Astrocyte of the hippocampus (primary cell): ENCODE results near the gene CDH13.
A peak's percentile ranks its signal among the peaks of the same experiment; 100 is the strongest.

Experiments used
- DNase-seq: peaks from one replicate; pipeline ENCODE4 v3.0.0; 2011; ENCODE audit warnings: low read depth, low spot score

Gene CDH13

DNA sequence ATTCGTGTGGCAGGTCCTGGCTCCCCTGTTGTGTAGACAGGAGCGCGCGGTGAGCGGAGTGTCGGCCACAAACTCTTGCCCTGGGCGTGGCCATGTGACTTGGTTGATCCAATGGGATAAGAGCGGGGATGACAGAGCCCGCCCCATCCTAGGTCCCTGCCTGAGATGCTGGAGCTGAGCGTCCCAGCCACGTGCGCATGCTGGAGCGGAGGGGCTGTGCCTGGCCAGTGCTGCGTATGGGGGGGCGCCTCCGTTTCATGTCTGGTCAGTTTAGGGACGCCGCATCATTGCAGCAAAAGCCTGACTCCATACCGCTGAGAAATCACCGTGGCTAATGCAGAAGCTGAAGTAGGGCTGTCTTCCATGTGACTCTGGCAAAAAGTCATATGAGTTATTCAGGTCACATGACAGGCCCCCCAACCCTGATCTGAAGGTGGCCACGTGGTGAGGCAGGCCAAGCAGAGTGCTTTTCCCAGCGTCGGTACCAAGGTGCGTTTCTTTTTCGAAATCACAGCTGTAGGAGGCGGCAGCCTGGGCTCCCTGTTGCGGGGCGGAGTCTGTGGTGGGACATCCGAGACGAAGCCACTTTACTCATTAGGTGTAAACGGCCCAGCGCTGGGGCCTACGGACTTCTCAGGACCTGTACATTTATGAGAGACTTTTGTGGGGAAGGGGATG lies 1203.5 kb downstream of the CDH13 start:
- no peak for DNase-seq

DNA sequence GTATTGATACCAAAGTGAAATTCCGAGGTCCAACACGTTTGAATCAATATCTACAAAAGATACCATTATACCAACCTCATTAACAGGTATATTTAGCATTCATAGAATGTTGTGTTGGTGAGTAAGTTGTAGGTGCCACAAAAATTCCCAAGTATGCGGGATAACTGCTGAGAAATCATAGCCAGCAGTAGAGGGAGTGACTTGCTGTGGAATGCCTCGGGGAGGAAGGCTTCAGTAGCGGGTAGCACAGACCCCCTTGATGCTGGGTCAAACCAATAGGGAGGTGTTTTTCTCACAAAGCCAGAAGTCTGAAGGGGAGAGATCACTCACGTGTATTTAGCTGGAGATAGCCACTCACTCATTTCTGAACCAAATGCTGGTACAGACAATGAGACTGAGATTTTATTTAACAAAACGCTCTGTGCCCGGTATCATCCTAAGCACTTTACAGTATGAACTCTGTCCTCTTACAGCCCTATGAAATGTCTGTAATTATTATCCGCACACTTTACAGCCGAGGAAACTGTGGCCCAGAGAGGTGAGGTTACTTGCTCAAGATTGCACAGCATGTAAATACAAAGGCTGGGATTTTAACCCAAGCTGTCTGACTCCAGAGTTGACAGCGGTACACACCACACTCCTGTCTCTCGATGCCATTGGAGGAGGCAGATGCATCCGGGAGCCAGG lies 1204.1 kb downstream of the CDH13 start:
- DNase-seq = peak; percentile 69

DNA sequence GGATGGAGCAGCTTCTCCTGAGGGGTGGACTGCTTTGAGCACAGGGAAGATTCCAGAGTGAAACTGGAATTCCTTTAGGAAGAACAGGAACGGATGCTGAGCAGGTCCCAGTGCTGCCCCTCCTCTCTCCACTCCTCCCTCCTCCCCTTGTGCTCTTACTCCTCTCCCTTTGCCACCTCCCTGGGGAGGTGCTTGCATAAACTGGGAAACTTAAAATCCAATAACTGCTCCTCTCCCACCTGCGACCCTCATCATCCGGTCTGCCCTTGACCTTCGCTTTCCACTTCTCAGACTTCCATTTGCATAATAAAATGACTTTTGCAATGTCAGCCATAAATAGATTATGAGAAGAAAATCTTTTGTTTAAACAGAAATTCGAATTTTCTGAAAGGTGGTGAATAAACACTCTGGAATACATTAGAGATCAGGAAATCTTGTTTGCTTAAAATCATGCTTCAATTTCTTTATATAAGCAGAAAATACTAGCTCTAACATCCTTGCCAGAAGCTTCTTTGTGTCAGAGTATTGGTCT lies 1204.8 kb downstream of the CDH13 start:
- no peak for DNase-seq

DNA sequence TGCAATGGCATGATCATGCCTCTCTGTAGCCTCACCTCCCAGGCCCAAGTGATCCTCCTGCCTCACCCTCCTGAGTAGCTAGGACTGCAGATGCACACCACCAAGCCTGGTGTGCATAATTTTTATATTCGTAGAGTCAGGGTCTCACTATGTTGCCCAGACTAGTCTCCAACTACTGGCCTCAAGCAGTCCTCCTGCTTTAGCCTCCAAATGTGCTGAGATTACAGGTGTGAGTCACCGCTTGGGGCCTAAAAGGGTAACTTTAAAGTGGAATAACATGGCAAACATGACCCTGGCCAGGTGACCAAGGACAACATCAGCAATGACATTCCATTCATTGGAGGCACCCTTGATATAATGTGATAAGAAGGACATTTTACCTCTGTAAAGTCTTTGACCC lies 1207.2 kb downstream of the CDH13 start:
- no peak for DNase-seq

DNA sequence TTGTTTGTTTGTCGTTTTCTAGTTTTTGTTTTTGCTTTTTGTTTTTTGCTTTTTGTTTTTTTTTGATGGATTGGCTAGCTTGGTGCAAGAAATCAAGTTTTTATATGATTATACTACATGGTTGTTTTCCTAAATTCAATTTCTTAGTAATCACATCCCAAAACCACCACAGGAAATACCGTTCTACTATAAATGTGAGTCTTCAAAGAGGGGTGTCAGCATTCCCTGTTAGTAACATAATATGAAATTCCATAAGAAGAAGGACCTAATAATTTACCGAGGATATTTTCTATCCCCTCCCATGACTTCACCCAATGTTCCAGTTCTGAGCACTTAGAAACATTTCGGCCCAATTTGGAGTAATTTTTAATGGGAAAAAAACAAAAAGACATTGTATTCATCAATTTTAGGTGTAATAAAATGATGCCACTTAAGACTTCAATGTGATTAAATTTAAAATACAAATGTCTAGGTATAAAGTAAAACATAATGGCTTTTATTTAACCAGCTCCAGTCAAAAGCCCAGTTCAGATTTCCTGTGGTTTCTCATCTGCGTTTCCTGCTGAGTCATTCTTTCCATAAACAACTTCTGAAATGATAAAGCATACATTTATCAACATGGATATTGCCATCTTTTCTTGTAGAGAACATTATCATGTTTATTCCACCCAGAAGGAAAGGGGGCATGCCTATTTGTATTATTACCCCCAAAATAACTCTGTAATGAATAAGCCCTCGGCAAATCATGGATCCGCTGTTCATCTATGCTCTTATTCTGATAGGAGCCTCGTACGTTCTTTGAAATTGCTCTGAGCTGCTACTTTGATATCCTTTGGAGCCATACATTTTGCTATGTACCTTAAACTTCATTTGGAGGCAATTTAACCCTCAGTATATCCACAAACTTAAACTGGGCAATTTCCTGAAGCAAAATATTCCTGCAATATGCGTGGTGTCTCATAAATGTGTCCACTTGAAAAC lies 1209.1 kb downstream of the CDH13 start:
- peak; percentile 56 for DNase-seq

DNA sequence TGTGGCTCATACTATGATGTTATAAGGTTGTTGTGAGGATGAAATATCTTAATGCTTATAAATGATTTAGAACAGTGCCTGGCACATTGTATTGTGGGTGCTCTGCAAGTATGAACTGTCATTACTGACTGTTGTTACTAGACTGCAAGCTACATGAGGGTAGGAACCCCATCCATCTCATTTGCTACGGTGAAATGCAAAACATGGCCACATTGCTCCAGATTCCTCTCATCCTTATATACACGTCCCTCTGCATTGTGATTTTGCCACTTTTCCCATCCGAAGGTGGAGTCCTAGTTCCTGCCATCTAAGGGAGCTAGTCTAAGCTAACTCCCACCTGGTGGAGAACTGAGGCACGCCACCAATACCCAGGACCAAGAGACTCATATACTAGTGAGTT lies 1210.8 kb downstream of the CDH13 start:
- DNase-seq = no peak

DNA sequence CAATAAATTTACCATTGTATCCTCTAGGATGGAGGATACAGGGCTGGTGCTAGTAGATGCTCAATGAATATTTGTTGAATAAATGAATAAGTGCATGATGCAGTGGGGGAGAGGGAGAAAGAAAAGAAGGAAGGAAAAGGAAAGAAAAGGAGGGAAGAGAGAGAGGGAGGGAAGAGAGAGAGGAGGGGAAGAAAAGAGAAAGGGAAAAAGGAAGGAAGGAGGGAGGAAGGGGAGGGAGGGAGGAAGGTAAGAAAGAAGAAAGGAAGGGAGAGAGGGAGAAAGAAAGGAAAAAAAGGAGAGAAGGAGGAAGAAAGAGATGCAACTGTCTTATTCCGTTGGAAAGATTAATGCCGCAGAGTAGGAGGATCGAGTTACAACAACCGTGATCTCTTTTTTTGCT lies 1211.4 kb downstream of the CDH13 start:
- no peak for DNase-seq

DNA sequence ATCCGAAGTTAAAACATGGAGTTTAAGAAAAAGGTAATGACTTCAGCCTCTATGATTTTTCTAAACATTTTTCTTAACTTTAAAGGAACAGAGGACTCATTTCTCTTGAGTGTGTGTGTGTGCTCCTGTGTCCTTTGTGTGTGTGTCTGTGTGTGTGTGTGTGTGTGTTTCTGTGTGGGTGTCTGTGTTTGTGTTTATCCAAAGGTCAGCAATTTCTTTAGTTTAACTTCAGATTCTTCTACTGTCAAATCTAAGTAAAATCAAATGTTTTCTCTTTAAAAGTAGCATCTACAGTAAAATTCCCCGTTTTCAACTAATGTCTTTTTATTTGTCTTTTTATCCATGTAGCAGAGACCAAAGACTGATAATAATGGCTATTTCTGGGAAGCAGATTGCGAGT lies 1212.8 kb downstream of the CDH13 start:
- DNase-seq = no peak

DNA sequence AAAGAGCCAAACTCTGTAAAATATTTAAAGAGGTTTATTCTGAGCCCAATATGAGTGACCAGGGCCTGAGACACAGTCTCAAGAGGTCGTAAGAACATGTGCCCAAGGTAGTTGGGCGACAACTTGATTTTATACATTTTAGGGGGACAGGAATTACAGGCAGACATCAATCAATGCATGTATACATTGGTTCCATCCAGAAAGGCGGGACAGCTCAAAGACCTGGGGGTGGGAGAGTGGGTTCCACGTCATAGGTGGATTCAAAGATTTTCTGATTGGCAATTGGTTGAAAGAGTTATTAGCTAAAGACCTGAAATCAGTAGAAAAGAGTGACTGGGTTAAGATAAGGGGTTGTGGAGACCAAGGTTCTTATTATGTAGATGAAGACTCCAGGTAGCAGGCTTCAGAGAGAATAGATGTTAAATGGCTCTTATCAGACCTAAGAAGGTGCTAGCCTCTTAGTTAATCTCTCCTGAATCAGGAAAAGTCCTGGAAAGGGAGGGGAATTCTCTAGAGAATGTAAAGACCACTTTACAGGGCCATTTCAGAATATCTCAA lies 1213.4 kb downstream of the CDH13 start:
- DNase-seq = no peak

DNA sequence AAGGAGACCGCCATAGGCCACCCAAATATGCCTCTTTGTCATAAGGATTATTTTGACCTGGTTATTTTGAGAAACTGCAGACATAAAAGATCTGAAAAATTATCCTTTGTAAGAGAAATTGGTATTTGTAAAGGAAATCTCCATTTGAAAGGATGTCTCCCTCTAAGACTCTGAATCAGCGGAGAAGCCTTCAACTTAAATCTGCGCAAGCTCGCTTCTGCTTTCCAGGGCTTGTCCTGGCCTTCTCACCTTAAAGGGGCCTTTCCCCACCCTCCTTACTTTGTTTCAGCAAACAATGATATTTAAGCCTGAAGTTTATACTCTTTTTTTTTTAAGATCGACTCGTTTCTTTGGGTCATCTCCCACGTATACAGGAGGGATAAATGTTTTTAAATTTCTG lies 1215.5 kb downstream of the CDH13 start:
- DNase-seq = no peak

DNA sequence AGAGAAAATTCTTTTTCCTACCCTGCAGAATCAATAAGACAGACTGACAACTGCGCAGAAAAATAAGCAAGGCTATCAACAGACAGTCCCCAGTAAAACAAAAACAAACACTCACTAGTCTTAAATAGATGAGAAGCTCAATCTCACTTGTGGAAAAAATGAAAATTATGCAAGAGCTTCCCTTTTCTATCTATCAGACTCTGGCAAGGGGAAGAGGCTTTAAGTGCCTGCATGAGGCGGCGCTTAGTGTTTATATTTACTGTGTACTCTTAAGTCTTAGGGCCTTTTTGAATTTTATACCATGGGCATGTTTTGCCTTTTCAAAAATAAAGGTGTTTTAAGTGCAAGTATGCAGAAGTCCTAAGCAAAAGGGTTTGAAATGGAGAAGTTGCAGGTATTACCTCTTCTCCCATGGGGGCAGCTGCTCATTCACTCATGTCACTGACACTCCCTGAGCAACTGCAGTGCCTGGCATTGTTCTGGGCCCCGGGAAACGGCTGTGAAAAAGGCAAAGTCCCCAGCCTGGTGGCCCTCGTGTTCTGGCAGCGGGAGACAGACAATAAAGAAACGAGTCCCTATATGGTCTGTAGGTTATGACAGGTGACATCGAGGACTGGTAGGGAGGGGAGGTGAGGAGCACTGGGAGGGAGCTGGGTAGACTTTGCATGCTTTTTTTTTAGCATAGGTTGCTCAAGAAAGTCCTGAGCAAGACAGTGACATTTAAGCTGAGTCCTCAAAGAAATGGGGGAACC lies 1216.2 kb downstream of the CDH13 start:
- no peak for DNase-seq

DNA sequence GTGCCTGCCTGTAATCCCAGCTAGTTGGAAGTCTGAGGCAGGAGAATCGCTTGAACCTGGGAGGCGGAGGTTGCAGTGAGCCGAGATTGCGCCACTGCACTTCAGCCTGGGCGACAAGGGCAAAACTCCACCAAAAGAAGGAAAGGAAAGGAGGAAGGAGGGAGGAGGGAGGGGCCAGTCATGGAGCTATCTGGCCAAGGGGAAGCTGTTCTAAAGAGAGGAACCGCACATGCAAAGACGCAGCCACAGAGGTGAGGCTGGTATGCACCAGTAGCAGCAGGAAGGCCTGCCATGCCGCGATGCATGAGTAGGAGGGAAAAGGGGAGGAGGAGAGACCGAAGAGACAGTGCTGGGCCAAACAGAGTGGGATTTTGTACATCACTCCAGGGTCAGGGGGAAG lies 1216.9 kb downstream of the CDH13 start:
- DNase-seq = no peak

DNA sequence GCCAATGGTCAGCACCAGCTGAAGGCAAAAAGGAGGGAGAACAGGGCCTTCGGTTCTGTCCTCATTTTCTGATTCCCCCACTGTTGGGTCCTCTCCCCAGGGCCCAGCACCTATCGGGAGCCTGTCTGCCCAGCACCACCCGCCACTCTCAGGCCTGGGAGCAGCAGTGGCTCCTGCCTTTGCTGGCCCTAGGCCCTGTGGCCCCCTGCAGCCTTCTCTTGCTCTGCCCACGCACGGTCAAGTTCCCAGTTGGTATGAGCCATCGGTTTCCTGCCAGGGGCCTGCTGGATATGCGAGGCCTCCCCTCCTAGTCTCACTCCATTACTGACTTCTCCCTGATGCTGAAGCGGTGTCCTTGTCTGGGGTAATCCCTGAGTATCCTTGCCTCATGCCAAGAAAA lies 1218.5 kb downstream of the CDH13 start:
- DNase-seq = no peak

DNA sequence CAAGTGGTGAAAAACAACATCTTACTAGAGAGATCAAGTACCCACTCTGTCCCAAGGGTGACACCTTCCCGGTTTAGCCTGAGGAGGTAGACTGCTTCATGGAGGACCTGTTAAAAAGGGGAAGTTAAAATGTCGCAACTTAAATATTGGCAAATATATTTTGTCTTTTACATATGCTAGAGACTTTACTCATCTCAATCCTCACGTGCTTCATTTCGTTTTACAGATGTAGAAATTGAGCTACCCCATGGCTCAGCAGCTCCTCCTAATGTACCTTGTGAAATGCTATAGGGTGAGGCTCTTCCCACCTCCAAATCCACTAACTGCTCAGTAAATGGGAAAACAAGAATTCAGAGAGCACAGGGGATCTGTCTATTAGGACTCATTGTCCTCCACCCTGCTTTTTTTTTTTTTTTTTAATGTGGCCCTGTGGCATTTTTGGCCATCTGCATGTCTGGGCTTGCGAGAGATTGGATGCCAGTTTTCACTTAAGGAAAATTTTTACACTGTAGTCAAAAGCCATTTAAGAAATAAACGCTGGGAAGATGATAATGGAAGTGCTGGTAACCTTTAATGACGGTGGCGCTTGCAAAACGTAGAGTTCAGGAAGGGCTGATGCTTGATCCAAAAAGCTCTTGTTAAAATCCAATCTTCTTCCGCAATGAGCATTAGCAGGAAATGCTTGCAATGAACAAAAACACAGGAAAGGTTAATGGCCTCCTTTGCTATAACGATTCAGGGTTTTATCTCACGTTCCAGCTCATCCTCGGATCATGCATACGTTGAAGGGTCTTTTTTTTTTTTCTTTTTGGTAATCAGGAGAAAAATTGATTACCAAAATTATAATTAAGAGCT lies 1220.8 kb downstream of the CDH13 start:
- no peak for DNase-seq

DNA sequence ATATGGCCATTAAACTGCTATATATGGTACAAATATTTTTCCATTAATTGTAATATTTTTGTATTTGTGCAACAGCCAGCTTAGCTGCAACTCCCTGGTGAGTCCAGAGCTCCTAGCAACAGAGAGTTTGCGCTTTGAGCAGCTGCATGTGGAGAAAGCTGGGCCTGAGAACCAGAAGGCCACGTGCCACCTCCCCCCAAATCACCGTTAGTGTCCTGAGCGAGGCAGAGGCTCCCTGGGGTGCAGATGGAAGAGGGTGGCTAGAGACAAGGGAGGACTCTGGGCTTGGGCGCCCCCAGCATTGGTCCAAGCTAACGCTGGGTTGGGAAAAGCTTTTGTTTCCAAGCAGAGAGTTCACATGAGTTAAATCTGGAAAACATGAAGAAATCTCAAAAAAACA lies 1222.7 kb downstream of the CDH13 start:
- no peak for DNase-seq
